IPS-18a (cell line): Measurements from ENCODE around the gene C2orf81.
"Not testable (repeated sequence)": the region's sequence is repeated elsewhere in the genome, so short reads cannot be mapped to it uniquely, and the experiment has no call there.

ENCODE experiments used
- H3K27ac ChIP-seq: one replicate; pipeline ENCODE4 v1.5.1; 2013; ENCODE audit warnings: low read length
- H3K27me3 ChIP-seq: one replicate; pipeline ENCODE4 v1.6.1; 2013; ENCODE audit warnings: mild to moderate bottlenecking, low read length; ENCODE audit not compliant: control insufficient read depth, insufficient read depth
- H3K36me3 ChIP-seq: one replicate; pipeline ENCODE4 v1.6.1; 2013; ENCODE audit warnings: low read depth, low read length; ENCODE audit not compliant: control insufficient read depth
- H3K4me1 ChIP-seq: one replicate; pipeline ENCODE4 v1.6.1; 2013; ENCODE audit warnings: low read depth, low read length; ENCODE audit not compliant: control insufficient read depth
- H3K4me3 ChIP-seq: one replicate; pipeline ENCODE4 v1.5.1; 2013; ENCODE audit warnings: low read length
- H3K9ac ChIP-seq: one replicate; pipeline ENCODE4 v1.6.1; 2013; ENCODE audit warnings: mild to moderate bottlenecking, low read length, moderate library complexity
- H3K9me3 ChIP-seq: one replicate; pipeline ENCODE4 v1.6.1; 2013; ENCODE audit warnings: low read depth, low read length; ENCODE audit not compliant: control insufficient read depth

Gene C2orf81

DNA sequence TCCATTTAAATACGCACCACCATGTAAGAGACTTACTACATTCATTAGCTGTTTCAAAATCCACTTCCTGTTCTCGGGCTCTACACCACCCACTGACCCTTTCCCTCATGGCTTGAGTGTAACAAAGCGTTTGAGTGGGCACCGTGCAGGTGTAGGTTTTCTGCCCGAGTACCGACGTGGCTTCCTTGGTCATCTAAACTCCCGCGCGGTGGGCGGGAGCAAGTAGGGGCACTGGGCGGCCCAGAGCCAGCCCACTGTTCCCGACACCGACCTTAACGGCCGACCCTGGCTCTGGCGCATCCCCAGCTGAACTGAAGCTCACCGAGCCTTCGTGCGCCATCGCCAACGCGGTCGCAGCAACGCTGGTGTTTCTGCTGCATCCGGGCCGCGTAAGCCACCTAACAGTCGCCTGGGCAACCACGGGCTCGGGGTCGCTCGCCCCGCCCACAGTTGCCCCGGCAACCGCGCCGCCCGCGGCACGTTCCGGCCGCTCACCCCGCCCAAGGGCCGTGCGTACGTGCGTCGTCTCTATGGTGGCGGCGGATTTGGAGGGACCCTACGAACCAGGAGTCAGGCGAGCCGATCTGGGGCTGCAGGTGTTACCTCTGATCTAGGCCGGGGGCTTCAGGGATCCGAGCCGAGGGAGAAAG lies at the start of gene C2orf81, which contains the start of gene WDR54:
TSS of gene C2orf81 (minus strand) at position 399 of the 650 bp plus-strand sequence. CDS start at position 340, 59 bp downstream.
TSS of gene WDR54 (plus strand) at position 510 of the 650 bp plus-strand sequence. CDS start 424 bp downstream, outside the sequence.
- Histone ChIP-seq H3K9me3 (no peaks in the 10 kb centered on the region), H3K4me3 (peak within 1 kb of the TSS; percentile 83), H3K27me3 (peaks cover 19% of the 10 kb centered on the region), H3K9ac (peak within 1 kb of the TSS; percentile 75), H3K36me3 (peaks cover 16% of the 10 kb centered on the region), H3K27ac (peak within 1 kb of the TSS; percentile 66), H3K4me1 (no peaks in the 10 kb centered on the region)

- not testable (repeated sequence) for H3K27me3 ChIP-seq, H3K9me3 ChIP-seq, H3K4me1 ChIP-seq, H3K4me3 ChIP-seq, H3K27ac ChIP-seq, H3K9ac ChIP-seq
- H3K36me3 ChIP-seq, result peaks cover 16% of the 10 kb centered on the region
Measured at GRCh38 chr2:74470742-74471141, 49.3 kb upstream of the C2orf81 start.

GRCh38 chr2:74464406-74464805 lies 43.0 kb upstream of the C2orf81 start:
- Histone ChIP-seq H3K4me1 (no peaks in the 10 kb centered on the region), H3K27me3 (no peaks in the 10 kb centered on the region), H3K36me3 (peaks cover 24% of the 10 kb centered on the region), H3K27ac (no peak overlapping the region), H3K9me3 (no peaks in the 10 kb centered on the region), H3K9ac (peak overlapping the region; percentile 60), H3K4me3 (peak overlapping the region; percentile 84)

GRCh38 chr2:74462786-74463105 lies 41.3 kb upstream of the C2orf81 start:
- Histone ChIP-seq H3K27me3 (no peaks in the 10 kb centered on the region), H3K9ac (no peak overlapping the region), H3K27ac (no peak overlapping the region), H3K9me3 (no peaks in the 10 kb centered on the region), H3K4me3 (no peak overlapping the region), H3K36me3 (peaks cover 24% of the 10 kb centered on the region), H3K4me1 (no peaks in the 10 kb centered on the region)

GRCh38 chr2:74462054-74462785 lies 40.8 kb upstream of the C2orf81 start:
- Histone ChIP-seq H3K9ac (no peak overlapping the region), H3K4me1 (no peaks in the 10 kb centered on the region), H3K4me3 (no peak overlapping the region), H3K36me3 (peaks cover 24% of the 10 kb centered on the region), H3K27me3 (no peaks in the 10 kb centered on the region), H3K9me3 (no peaks in the 10 kb centered on the region), H3K27ac (no peak overlapping the region)

DNA sequence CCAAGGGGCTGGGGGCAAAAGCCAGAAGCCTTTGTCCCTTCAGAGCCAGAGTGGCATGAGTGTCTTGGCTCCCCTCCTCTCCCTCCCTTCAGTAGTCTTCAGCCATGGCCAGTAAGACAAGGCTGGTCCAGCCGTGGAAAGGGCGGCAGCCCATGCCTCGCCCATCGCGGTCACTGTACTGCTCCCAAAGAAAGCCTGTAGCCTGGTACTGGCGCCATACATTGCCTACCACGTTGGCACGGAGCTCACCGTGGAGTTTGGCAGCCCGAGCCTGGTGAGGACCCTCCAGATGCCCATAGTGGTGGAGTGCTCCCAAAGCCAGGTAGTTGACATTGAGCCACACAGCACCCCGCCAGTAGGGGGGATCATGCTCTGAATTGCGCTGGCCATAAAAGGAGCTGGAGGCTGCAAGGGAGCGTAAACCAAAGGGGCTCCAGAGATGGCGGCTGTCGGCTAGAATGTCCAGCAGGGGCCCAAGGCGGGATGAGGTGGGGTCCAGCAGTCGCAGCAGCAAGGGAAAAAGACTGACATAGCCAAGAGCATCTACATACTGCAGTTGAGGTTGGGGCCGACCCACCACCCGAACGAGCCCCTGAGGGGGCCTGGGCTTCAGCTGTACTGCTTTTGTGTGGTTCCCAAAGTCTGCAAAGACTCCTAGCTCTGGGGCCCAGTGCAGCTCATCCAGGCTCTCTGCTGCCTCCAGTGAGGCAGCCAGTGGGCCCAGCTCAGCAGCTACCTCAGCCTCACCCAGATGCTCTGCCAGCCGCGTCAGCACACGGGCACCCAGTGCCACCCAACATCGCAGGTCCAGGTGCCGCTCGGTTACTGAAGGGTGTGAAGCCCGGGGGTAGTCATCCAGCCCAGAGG lies 40.0 kb upstream of the C2orf81 start:
- no peak overlapping the region for H3K4me3 ChIP-seq
- no peak overlapping the region for H3K9ac ChIP-seq
- no peaks in the 10 kb centered on the region for H3K9me3 ChIP-seq
- H3K27me3 ChIP-seq, result no peaks in the 10 kb centered on the region
- peaks cover 24% of the 10 kb centered on the region for H3K36me3 ChIP-seq
- H3K4me1 ChIP-seq, result peaks cover 5% of the 10 kb centered on the region
- H3K27ac ChIP-seq, result no peak overlapping the region

GRCh38 chr2:74460187-74460586 lies 38.8 kb upstream of the C2orf81 start:
- H3K4me1 ChIP-seq, H3K27me3 ChIP-seq, H3K9ac ChIP-seq, H3K4me3 ChIP-seq, H3K9me3 ChIP-seq, H3K27ac ChIP-seq: not testable (repeated sequence)
- peaks cover 24% of the 10 kb centered on the region for H3K36me3 ChIP-seq

- peak overlapping the region; percentile 74 for H3K4me3 ChIP-seq
- peaks cover 24% of the 10 kb centered on the region for H3K36me3 ChIP-seq
- H3K27me3 ChIP-seq, H3K27ac ChIP-seq, H3K9me3 ChIP-seq, H3K4me1 ChIP-seq, H3K9ac ChIP-seq: not testable (repeated sequence)
Measured at GRCh38 chr2:74459503-74460118, 38.2 kb upstream of the C2orf81 start.

- H3K36me3 ChIP-seq, result peaks cover 24% of the 10 kb centered on the region
- peak overlapping the region; percentile 74 for H3K4me3 ChIP-seq
- H3K27ac ChIP-seq, result peak overlapping the region; percentile 47
- H3K9me3 ChIP-seq, result no peaks in the 10 kb centered on the region
- peak overlapping the region; percentile 66 for H3K9ac ChIP-seq
- H3K27me3 ChIP-seq, result no peaks in the 10 kb centered on the region
- H3K4me1 ChIP-seq, result peaks cover 6% of the 10 kb centered on the region
Measured at GRCh38 chr2:74458938-74459363, 37.5 kb upstream of the C2orf81 start.

GRCh38 chr2:74458132-74458937 lies 36.9 kb upstream of the C2orf81 start, which contains the start of gene WBP1:
Gene WBP1, plus strand, starts transcription at chr2:74458438. Its CDS starts 165 bp downstream, at chr2:74458603.
- Histone ChIP-seq H3K4me1 (peaks cover 6% of the 10 kb centered on the region), H3K27ac (peak within 1 kb of the TSS; percentile 56), H3K9me3 (no peaks in the 10 kb centered on the region), H3K27me3 (no peaks in the 10 kb centered on the region), H3K4me3 (peak within 1 kb of the TSS; percentile 74), H3K9ac (peak within 1 kb of the TSS; percentile 86), H3K36me3 (peaks cover 24% of the 10 kb centered on the region)
